Measurements from ENCODE around the gene ABCB8. TPM values are rescaled to one million over a fixed set of nuclear protein-coding genes. Genes with fewer than 3 reads are reported as not detected.

Gene ABCB8
- total RNA-seq, 1 donor from 2014 or later, result 17.4 TPM

GRCh38 chr7:151007469-151007898 lies 20.8 kb upstream of the ABCB8 start:
- no peak for DNase-seq (ENCODE audit: low spot score)
- peaks cover 41% of the 10 kb centered on the region for H3K4me1 Mint-ChIP-seq (ENCODE audit: unreplicated experiment)
- peaks cover 48% of the 10 kb centered on the region for H3K36me3 Mint-ChIP-seq (ENCODE audit: low read depth, unreplicated experiment)
- peaks cover 6% of the 10 kb centered on the region for H3K9me3 Mint-ChIP-seq (ENCODE audit: unreplicated experiment)
- H3K27me3 Mint-ChIP-seq (ENCODE audit: unreplicated experiment), result peaks cover 22% of the 10 kb centered on the region
- peak overlapping the region; percentile 25 for H3K4me3 Mint-ChIP-seq (ENCODE audit: unreplicated experiment)
- no peak for TF ChIP-seq CTCF (IDR thresholded peaks at IDR 0.05; ENCODE audit: unreplicated experiment)
- H3K27ac Mint-ChIP-seq (ENCODE audit: unreplicated experiment), result no peak overlapping the region

GRCh38 chr7:151008143-151008510 lies 20.1 kb upstream of the ABCB8 start:
- peaks cover 25% of the 10 kb centered on the region for H3K27me3 Mint-ChIP-seq (ENCODE audit: unreplicated experiment)
- peaks cover 46% of the 10 kb centered on the region for H3K4me1 Mint-ChIP-seq (ENCODE audit: unreplicated experiment)
- no peak for TF ChIP-seq CTCF (IDR thresholded peaks at IDR 0.05; ENCODE audit: unreplicated experiment)

GRCh38 chr7:151008511-151009323 lies 19.5 kb upstream of the ABCB8 start:
- Mint-ChIP-seq H3K27me3 (ENCODE audit: unreplicated experiment) (peaks cover 25% of the 10 kb centered on the region), H3K36me3 (ENCODE audit: low read depth, unreplicated experiment) (peaks cover 43% of the 10 kb centered on the region), H3K27ac (ENCODE audit: unreplicated experiment) (peak overlapping the region; percentile 78), H3K9me3 (ENCODE audit: unreplicated experiment) (peaks cover 6% of the 10 kb centered on the region), H3K4me1 (ENCODE audit: unreplicated experiment) (peaks cover 46% of the 10 kb centered on the region), H3K4me3 (ENCODE audit: unreplicated experiment) (peak overlapping the region; percentile 69)
- peak; percentile 86 for TF ChIP-seq CTCF (IDR thresholded peaks at IDR 0.05; ENCODE audit: unreplicated experiment)
- DNase-seq (ENCODE audit: low spot score), result peak; percentile 70

More at GRCh38 chr7:151008143-151008510, 20.1 kb upstream of the ABCB8 start:
- peak overlapping the region; percentile 78 for H3K27ac Mint-ChIP-seq (ENCODE audit: unreplicated experiment)
- DNase-seq (ENCODE audit: low spot score), result no peak
- peaks cover 6% of the 10 kb centered on the region for H3K9me3 Mint-ChIP-seq (ENCODE audit: unreplicated experiment)
- peaks cover 48% of the 10 kb centered on the region for H3K36me3 Mint-ChIP-seq (ENCODE audit: low read depth, unreplicated experiment)
- peak overlapping the region; percentile 69 for H3K4me3 Mint-ChIP-seq (ENCODE audit: unreplicated experiment)

- no peak for TF ChIP-seq CTCF (IDR thresholded peaks at IDR 0.05; ENCODE audit: unreplicated experiment)
- DNase-seq (ENCODE audit: low spot score), result no peak
- Mint-ChIP-seq H3K4me3 (ENCODE audit: unreplicated experiment) (no peak overlapping the region), H3K9me3 (ENCODE audit: unreplicated experiment) (peaks cover 6% of the 10 kb centered on the region), H3K4me1 (ENCODE audit: unreplicated experiment) (peaks cover 50% of the 10 kb centered on the region), H3K36me3 (ENCODE audit: low read depth, unreplicated experiment) (peaks cover 45% of the 10 kb centered on the region), H3K27ac (ENCODE audit: unreplicated experiment) (no peak overlapping the region), H3K27me3 (ENCODE audit: unreplicated experiment) (peaks cover 30% of the 10 kb centered on the region)
Observed at GRCh38 chr7:151009327-151010036, 18.8 kb upstream of the ABCB8 start.

GRCh38 chr7:151010037-151010306 lies 18.3 kb upstream of the ABCB8 start:
- no peak for TF ChIP-seq CTCF (IDR thresholded peaks at IDR 0.05; ENCODE audit: unreplicated experiment)
- Mint-ChIP-seq H3K27ac (ENCODE audit: unreplicated experiment) (no peak overlapping the region), H3K36me3 (ENCODE audit: low read depth, unreplicated experiment) (peaks cover 43% of the 10 kb centered on the region), H3K4me3 (ENCODE audit: unreplicated experiment) (no peak overlapping the region), H3K4me1 (ENCODE audit: unreplicated experiment) (peaks cover 50% of the 10 kb centered on the region), H3K9me3 (ENCODE audit: unreplicated experiment) (peaks cover 6% of the 10 kb centered on the region), H3K27me3 (ENCODE audit: unreplicated experiment) (peaks cover 31% of the 10 kb centered on the region)
- DNase-seq (ENCODE audit: low spot score), result no peak
